ENCODE data around the gene SMARCAD1. TPM values are rescaled to one million over a fixed set of nuclear protein-coding genes. Genes with fewer than 3 reads are reported as not detected.

Gene SMARCAD1
- polyA plus RNA-seq, 2 of the 4 experiments (the other 2 are of a cell fraction) = 15.9 to 35.7 TPM

GRCh38 chr4:94244829-94245185 is 37.1 kb downstream of the SMARCAD1 start:
- DNase-seq (ENCODE audit: low read depth in 1 of 2, low spot score in 1 of 2) (no peak), ATAC-seq (no peak), FAIRE-seq (no peak)
- CTCF ChIA-PET = interaction anchor here (1.1 kb wide), 1 partner anchor 11 kb away, joined by 3 read pairs; no protein-coding TSS in a partner anchor
- no peaks in the 10 kb centered on the region for H3K9me3 ChIP-seq
- no peak overlapping the region for H3K4me3 ChIP-seq
- TF ChIP-seq PBX3 (IDR thresholded peaks at IDR 0.05) (no peak), ESRRA (IDR thresholded peaks at IDR 0.05; ENCODE audit: borderline replicate concordance, low read length) (no peak), CBX2 (IDR thresholded peaks at IDR 0.05; ENCODE audit: borderline replicate concordance, low read depth) (no peak), NPAS2 (CRISPR knock-in tag; IDR thresholded peaks at IDR 0.05; ENCODE audit: borderline replicate concordance) (no peak)
- POLR2A ChIA-PET = no interaction called here
- whole genome bisulfite sequencing (ENCODE audit: missing lambda C conversion rate) = 92% methylated on average over 2 of the region's 2 CpGs
- no peak overlapping the region for H3K4me2 ChIP-seq
- H3K27ac ChIP-seq = no peak overlapping the region
- H3K4me1 ChIP-seq = no peaks in the 10 kb centered on the region

- FAIRE-seq = no peak
- no peak for ATAC-seq
- POLR2A ChIA-PET = no interaction called here
- TF ChIP-seq BCL3 (IDR thresholded peaks at IDR 0.05) (no peak), ZFP36 (IDR thresholded peaks at IDR 0.05; ENCODE audit: borderline replicate concordance, partially characterized antibody) (no peak), HES2 (IDR thresholded peaks at IDR 0.05) (no peak), HMGXB4 (CRISPR knock-in tag; IDR thresholded peaks at IDR 0.05; ENCODE audit: borderline replicate concordance) (no peak), E2F6 (IDR thresholded peaks at IDR 0.05; ENCODE audit: borderline replicate concordance, low read depth) (no peak), ESRRA (IDR thresholded peaks at IDR 0.05; ENCODE audit: borderline replicate concordance, low read length) (no peak), MAFK (IDR thresholded peaks at IDR 0.05; ENCODE audit: partially characterized antibody) (no peak), POLR2A (IDR thresholded peaks at IDR 0.05; ENCODE audit: low read length) (no peak), KDM1A (IDR thresholded peaks at IDR 0.05; ENCODE audit: low read depth) (no peak), EHMT2 (IDR thresholded peaks at IDR 0.05; ENCODE audit: low read depth) (no peak), SMC3 (IDR thresholded peaks at IDR 0.05) (no peak), PBX3 (IDR thresholded peaks at IDR 0.05) (no peak), ELK1 (IDR thresholded peaks at IDR 0.05; ENCODE audit: low read depth, low read length) (no peak), EP300 (IDR thresholded peaks at IDR 0.05) (no peak), CHD2 (IDR thresholded peaks at IDR 0.05; ENCODE audit: low read length, partially characterized antibody) (no peak)
- H3K4me2 ChIP-seq = no peak overlapping the region
- CTCF ChIA-PET = interaction anchor here (0.6 kb wide), 1 partner anchor 28 kb away, joined by 3 read pairs; no protein-coding TSS in a partner anchor
- no peaks in the 10 kb centered on the region for H3K9me3 ChIP-seq
- no peak overlapping the region for H3K4me3 ChIP-seq
- DNase-seq (ENCODE audit: low read depth in 1 of 2, low spot score in 1 of 2) = no peak
- H3K27ac ChIP-seq = no peak overlapping the region
- H3K4me1 ChIP-seq = no peaks in the 10 kb centered on the region
Measured at GRCh38 chr4:94251094-94251493, 43.4 kb downstream of the SMARCAD1 start.

All from A549 (cell line).